ENCODE measurements around the gene GASK1A. TPM values are rescaled to one million over a fixed set of nuclear protein-coding genes. Genes with fewer than 3 reads are reported as not detected.

The GASK1A gene
- total RNA-seq, 4 donors from 2014 or later, result 3.6 to 16.5 (median 7.9) TPM

- no peak for TF ChIP-seq CTCF (IDR thresholded peaks at IDR 0.05; ENCODE audit: low read depth)
Observed at GRCh38 chr3:42983927-42984326, 4.8 kb downstream of the GASK1A start.

DNA sequence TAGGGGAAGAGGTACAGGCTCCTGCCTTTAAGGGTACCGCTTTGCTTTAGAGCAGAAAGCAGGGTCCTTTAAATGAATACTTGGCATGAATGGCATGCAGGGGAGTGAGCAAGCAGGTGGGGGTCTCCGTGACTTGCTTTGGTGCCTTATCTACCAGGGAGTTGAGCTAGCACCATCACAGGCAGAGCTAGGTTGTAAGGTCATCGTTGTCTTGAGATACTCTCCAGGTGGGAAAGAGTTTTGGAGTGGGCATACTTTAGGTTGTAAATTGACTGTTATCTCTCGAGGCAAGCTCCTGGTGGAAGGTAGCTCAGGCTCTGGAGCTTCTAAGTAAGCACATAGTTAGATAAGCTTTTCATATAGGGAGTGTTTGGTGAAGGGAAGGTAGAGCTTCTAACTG is 5.6 kb downstream of the GASK1A start:
- TF ChIP-seq CTCF (IDR thresholded peaks at IDR 0.05; ENCODE audit: low read depth), result no peak

DNA sequence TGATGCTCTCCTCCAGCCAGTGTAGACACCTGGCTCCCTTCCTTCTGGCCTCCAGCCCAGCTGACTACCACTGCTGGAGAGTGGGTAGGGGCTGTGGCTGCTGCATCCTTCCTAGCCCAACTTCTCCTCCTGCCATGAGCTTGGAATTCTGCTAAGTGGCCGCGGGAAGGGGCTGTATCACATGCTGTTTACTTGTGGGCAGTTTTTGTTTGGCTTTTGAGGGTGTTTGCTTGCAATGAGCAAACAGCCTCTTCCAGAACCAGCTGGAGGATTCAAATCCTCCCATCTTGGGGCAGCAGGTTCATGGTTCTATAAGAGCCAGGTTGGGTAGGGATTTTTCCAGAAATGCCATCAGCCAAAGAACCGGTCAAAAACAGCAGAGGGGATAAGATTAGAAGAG is 9.0 kb downstream of the GASK1A start:
- no peak for TF ChIP-seq CTCF (IDR thresholded peaks at IDR 0.05; ENCODE audit: low read depth)

GRCh38 chr3:42988566-42988965 is 9.5 kb downstream of the GASK1A start:
- no peak for TF ChIP-seq CTCF (IDR thresholded peaks at IDR 0.05; ENCODE audit: low read depth)

GRCh38 chr3:42991341-42992315 is 12.5 kb downstream of the GASK1A start:
- TF ChIP-seq CTCF (IDR thresholded peaks at IDR 0.05; ENCODE audit: low read depth), result no peak

- TF ChIP-seq CTCF (IDR thresholded peaks at IDR 0.05; ENCODE audit: low read depth), result no peak
Observed at GRCh38 chr3:42994595-42994994, 15.5 kb downstream of the GASK1A start.

DNA sequence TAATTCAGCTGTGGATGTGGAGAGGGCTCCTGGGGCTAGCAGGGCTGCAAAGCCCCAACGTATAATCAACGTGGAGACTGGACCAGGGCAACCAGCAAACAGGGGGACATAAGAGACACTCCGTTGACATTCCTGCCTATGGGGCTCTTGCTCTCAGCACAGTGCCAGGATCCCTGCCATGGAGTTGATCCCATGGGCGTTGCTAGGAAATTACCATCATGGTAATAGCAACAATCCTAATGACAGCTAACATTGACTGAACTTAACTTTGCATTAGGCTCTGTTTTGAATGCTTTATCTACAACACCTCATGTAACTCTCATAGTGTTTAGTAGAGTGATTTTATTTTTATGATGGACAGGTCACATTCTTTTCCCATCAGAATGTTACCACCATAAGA is 16.9 kb downstream of the GASK1A start:
- TF ChIP-seq CTCF (IDR thresholded peaks at IDR 0.05; ENCODE audit: low read depth), result no peak
